NK-92 (cell line): ENCODE measurements around the gene STARD9.

Experiments
- DNase-seq: peaks from one replicate; lab custom pipeline; 2025; ENCODE audit not compliant: unreplicated experiment; lab: John Stamatoyannopoulos, UW

The STARD9 gene

DNA sequence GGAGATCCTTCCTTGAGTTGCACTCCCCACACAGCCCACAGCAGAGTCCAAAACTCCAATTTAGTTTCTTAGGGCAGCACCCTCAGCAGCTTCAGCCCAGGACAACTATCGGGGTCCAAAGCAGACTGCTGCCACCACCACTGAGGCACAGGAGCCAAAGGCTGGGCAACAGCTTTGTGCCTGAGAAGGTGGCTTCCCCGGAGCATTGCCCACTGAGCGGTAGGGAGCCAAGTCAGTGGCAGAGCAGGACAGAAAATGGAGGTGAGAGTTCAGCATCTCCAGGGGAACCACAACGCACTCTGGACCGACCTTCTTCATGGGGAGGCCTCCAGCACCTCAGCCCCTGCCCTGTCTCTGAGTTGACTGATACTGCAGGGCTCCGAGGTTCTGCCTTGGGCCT, 118.1 kb downstream of the STARD9 start:
- no peak for DNase-seq

DNA sequence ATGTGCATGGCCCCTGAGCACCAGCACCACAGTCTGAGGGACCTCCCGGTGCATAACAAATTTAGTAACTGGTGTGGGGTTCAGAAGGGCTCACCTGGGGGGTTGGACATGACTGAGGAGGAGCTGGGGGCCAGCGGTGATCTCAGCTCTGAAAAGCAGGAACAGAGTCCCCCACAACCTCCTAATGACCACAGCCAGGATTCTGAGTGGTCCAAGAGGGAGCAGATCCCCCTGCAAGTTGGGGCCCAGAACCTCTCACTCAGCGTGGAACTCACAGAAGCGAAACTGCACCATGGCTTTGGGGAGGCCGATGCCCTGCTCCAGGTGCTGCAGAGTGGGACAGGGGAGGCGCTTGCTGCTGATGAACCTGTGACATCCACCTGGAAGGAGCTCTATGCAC, 118.5 kb downstream of the STARD9 start:
- DNase-seq, result no peak

DNA sequence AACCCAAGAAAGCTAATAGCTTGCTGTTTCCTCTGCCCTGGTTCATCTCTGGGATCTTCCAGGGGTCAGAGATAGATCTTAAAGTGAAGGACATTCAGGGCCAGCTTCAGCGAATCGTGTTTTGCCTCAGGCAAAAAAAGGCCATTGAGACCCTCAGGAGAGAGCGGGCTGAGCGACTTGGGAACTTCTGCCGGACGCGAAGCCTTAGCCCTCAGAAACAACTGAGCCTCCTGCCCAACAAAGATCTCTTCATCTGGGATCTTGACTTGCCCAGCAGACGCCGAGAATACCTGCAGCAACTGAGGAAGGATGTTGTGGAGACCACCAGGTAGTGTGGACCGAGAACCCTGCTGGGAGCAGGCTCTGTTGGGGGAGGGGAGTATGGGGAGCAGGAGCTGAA, 119.0 kb downstream of the STARD9 start:
- DNase-seq, result no peak

DNA sequence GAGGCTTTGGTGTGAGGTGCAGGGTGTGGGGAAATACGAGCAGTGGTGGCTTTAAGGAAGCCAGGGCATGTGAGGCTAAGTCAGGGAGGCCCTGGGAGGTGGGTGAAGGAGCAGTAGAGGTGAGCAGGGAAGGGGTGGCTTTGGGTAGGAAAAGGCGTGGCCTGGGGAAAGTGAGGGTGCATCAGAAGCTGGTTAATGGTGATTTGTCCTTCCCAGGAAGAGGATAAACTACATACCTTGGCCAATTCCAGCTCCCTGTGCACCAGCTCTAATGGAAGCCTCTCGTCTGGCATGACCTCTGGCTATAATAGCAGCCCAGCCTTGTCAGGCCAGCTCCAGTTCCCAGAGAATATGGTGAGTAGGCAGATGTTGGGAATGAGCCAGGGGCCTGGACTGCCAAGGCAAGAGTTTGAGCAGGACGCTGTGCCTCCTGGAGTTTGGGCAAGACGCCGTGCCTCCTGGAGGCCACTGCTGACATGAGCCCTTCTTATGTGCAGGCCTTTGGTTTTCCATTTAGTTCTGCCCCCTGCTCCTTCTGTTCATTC, 120.2 kb downstream of the STARD9 start:
- DNase-seq, result no peak

DNA sequence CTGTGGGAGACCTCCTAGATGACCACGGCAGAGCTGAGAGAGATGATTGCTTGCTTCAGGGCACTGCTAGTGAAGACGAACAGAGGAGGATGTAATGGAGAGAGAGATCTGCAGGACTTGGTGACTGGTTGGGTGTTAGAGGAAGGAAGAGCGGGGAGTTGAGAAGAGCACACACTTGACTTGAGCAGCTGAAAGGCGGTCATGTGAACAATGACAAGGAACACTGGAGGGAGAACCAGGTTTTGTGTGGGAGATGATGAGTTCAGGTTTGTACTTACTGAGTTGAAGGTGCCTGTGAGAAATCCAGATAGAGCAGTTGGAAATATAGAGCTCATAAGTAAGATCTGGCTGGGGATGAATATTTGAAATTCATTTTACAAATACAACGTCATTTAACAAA, 121.2 kb downstream of the STARD9 start:
- no peak for DNase-seq

DNA sequence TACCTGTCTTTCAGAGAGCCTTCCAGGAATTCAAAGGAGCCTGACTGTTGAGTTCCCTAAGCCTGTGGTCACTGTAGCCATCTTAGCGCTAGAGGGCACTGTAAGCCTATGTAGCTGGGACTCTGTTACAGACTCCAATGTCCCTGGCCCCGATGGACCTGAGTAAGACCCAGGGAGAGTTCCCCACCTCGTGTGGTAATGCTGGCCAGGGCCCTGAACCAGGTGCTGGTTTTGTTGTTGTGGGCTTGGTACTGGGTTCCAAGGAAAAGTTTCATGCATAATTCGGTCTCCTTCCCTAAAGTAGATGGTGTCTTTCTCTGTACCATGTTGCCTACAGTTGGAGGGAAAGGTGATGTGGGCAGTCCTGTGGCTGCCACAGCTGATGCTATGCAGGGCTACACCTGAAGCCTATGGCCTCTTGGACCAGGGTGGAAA, 129.1 kb downstream of the STARD9 start:
- no peak for DNase-seq

DNA sequence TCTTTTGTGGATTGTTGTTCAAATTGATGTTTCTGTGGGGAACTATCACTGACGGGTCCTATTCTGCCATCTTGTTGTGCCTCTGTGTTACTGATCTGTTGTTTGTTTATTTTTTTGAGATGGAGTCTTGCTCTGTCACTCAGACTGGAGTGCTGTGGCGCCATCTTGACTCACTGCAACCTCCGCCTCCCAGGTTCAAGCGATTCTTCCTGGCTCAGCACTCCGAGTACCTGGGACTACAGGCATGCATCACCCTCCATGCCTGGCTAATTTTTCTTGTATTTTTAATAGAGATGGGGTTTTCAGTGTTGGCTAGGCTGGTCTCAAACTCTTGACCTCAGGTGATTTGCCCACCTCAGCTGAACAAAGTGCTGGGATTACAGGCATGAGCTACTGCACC, 129.9 kb downstream of the STARD9 start:
- DNase-seq, result no peak

DNA sequence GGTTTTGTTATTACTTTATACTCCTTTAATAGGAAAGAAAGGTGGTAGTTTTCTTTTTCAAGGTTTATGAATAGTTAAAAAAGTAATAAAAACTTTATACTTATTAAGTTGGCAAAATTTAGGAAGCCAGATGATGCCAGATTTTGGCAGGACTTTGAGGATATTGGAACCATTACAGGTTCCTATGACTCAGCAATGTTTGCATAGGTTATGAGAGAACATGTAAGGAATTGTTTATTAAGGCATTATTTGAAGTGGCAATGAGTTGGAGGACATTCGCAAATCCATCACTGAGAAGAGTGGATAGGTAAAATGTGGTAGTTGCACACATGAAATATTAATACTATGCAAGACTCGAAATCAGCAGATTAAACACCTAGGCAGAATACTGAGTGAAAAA, 131.7 kb downstream of the STARD9 start:
- no peak for DNase-seq

DNA sequence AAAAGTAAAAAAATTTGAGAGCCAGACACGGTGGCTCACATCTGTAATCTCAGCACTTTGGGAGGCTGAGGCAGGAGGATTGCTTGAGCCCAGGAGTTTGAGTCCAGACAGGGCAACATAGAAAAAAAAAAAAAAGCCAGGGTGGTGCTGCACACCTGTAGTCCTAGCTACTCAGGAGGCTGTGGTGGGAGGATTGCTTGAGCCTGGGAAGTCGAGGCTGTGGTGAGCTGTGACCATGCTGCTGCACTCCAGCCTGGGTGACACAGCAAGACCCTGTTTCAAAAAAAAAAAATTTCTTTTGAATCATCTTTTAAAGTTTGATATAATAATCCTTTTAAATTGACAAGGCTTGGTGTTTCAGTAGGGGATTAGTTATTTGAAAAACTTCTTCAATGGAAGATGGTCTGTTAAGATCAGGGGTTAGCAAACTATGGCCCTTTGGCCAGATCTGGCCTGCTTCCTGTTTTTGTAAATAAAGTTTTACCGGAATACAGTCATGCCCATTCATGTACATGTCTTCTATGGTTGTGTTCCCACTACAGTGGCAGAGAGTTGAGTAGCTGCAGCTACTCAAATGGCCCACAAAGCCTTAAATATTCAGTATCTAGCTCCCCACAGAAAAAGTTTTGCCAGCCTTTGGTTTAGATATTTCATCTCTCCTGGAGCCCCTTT, 132.6 kb downstream of the STARD9 start:
- DNase-seq, result no peak

DNA sequence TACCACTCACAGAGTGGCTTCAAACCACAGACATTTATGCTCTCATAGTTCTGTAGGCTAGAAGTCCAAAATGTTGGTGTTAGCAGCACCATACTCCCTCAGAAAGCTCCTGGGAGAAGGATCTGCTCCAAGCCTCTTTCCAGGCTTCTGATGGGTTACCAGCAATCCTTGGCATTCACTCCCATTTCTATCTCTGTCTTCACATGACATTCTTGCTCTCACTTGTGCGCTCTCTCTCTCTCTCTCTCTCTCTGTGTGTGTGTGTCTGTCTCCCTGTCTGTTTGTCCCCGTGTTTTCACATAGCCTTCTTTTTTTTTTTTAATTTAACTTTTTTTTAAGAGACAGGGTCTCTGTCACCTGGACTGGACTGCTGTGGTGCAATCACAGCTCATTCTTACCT, 135.3 kb downstream of the STARD9 start:
- no peak for DNase-seq

DNA sequence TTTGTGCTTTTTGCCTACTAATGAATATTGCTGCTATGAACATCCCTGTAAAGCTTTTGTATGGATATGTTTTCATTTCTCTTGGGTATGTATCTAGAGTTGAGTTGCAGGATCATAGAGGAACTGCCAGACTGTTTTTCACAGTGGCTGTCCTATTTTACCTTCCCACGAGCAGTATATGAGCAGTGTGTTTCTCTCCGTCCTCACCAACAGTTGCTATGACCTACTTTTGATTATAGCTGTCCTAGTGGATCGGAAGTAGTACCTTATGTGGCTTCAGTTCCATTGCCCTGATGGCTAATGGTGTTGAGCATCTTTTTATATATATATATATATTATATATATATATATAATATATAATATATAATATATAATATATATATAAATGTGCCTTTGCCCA, 136.3 kb downstream of the STARD9 start:
- no peak for DNase-seq

DNA sequence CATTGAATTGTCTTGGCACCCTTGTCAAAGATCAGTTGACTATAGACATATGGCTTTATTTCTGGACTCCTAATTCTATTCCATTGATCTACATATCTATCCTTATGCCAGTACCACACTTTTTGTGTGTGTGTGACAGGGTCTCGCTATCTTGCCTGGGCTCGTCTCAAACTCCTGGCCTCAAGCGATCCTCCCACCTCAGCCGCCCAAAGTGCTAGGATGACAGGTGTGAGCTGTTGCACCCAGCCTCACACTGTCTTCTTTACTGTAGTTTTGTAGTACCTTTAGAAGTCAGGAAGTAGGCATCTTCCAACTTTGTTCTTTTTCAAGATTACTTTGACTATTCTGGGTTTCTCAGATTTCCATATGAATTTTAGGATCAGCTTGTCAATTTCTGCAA, 137.2 kb downstream of the STARD9 start:
- no peak for DNase-seq

DNA sequence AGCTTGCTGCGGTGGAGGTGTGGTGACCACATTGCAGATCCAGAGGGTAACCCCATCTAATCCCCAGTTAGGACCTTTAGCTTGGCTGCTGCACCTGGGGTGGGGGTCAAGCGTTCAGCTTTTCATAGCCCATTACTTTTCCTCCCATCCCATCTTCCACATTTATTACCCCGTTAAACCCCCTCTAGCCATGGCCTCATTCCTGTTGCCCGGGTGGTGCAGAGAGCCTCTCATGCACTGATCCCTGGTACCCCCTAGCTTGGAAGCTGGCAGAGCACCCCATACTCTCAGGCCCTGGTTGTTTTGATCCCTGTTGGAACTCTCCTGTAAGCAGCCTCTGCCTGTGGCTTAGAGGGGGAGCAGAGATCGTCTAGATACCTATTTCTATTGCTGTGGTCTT, 140.7 kb downstream of the STARD9 start:
- DNase-seq, result no peak

DNA sequence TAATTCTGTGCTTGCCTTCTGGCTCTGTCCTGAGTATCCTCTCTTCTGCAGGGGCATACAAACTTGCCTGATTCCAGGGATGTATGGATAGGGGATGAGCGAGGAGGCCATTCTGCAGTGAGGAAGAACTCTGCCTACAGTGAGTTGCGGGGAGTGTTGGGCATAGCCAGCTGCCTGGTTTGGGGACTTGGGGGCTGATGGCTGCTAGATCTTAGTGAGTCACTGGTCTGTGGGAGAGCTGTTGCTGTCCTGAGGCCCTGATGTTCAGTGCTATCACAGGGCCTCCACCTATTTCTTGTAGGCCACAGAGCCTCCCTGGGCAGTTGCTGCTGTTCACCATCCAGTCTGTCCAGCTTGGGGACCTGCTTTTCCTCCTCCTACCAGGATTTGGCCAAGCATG, 141.2 kb downstream of the STARD9 start:
- no peak for DNase-seq

DNA sequence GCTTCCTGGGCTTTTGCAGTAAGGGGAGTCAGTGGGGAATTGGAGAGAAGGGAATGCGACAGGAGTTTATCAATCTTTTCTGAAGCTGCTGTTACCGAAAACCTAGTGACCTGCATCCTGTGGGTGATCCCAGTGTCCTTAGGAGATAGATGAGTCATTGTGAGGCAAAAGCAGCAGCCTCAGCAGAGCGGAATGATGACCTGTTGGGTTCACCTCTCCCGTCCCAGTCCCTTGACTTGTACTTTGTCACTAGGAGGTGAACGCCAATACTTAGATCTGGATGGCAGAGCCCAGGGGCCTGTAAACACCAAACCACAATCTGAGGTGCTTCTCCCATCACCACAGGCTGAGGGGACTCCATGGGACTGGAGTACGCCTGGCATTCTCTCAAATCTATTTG, 143.6 kb downstream of the STARD9 start:
- DNase-seq, result no peak

DNA sequence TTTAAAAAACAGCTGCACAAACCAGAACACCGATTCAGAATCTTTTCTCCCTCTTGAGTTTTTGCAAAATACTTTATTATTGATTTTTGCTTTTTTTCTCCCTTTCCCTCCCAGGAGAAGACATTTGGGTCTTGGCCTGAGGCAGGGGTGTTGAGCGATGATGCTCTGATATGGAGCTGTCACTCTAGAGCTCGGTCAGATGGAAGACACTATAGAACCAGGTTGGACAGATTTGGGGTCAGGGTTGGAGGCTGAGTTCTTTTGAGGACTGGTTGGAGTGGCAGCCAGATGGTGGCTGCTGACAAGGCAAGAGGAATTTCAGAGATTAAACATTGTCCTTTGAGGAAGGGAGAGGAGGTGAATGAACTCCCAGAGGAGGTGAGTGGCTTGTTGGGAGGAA, 144.7 kb downstream of the STARD9 start:
- DNase-seq, result no peak

DNA sequence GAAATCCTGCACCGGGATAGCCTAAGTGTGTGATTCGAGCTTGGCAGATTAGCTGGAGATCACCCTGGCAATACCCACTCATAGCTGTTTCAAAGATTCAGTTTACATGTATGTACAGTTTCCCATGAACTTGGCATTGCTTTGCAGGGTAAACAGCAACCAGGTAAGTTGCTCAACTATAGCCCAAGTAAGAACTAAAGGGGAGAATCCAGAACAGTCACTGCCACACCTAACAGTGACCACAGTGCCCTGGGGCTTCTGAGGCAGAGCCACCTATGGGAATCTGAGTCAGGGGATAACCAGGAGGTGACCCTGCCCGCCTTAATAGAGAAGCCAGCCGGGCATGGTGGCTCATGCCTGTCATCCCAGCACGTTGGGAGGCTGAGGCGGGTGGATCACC, 145.6 kb downstream of the STARD9 start:
- no peak for DNase-seq

DNA sequence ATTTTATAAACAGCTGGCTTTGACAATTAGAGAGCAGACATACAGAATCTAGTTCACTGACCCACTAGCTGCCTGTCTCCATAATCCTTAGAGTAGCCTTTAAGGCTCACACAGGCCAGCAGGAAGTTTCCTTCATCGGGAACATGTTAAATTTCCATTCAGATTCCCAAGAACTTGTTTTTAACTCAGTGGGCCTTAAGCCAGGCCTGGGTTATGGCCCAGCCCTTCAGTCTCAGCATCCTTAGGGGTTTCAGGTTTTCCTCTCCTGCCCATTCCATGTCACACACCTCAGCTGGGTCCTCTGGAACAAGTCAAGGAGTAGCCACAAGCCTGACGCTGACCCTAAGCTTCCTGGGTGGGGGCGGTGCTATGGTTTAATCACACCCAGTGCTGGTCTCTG, 146.5 kb downstream of the STARD9 start:
- no peak for DNase-seq

DNA sequence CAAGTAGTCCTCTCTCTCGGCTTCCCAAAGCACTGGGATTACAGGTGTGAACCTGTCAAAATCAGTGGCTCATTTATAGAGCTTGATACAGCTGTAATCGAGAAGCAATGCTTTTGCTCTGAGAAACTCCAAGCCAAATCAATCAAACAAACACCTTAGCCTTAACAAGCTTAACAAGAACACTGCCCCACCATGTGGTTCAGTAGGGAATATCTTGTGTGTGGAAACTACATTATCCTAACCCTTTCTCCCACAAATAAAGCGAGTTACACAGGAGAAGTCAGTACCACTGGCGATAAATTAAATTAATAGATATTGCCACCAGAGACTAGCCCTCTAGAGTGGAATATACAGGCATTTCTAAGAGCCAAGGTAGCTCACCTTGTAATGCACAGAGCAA, 147.7 kb downstream of the STARD9 start:
- no peak for DNase-seq

DNA sequence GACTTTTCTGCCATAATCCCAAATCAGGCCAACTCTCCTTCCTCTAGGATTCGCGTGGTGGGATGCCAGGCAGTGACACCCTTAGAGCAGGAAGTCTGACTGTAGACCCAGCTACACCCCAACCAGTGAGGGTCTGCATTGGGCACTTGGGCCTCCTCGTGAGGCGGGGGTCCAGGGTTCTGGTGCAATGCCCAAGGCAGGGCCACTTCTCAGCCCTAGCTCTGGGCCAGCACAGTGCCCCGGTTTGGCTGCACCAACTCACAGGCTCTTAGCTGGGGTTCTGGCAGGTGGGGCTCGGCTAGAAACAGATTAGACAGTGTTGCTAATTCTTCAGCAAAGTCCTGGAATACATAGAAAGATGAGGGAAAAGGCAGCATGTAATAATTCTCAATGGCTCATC, 148.9 kb downstream of the STARD9 start:
- DNase-seq, result no peak

DNA sequence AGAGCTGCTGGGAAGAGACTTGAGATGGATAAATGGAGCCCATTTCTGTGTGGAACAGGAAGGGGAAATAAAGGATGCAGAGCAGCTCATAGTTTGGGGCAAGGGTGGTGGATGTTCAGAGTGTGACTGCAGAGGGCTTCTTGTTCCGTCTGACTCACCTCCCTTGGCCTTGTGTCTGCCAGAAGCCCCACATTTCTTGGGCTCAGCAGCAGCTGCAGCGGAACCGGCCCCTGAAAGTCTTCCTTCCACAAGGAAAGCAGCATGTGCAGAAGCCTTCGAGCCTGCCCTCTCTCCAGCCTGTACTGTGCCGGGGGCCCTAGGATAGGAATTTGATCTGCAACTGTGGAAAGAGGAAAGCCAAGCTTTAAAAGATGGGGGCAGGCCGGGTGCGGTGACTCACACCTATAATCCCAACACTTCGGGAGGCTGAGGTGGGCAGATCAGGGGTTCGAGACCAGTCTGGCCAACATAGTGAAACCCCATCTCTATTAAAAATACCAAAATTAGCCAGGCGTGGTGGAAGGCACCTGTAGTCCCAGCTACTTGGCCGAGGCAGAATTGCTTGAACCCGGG, 150.0 kb downstream of the STARD9 start:
- DNase-seq, result no peak

DNA sequence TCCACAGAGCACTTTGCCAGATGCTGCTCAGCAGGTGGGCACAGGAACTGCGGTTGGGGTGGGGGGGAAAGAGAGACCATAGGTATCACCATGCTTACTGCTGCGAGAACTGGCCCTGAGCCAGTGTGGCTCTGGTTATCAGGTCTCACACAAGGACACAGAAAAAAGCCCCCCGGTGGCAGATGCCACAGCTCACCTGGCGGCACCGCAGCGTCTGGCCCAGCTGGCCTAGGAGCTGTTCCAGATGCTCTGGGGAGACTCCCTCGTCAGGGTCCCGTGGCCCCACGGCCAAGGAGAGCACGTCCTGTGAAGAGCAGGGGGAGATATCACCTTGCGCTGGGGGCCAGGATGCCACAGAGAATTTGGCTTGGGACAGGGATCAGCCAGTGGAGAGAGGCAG, 150.7 kb downstream of the STARD9 start:
- DNase-seq, result no peak

DNA sequence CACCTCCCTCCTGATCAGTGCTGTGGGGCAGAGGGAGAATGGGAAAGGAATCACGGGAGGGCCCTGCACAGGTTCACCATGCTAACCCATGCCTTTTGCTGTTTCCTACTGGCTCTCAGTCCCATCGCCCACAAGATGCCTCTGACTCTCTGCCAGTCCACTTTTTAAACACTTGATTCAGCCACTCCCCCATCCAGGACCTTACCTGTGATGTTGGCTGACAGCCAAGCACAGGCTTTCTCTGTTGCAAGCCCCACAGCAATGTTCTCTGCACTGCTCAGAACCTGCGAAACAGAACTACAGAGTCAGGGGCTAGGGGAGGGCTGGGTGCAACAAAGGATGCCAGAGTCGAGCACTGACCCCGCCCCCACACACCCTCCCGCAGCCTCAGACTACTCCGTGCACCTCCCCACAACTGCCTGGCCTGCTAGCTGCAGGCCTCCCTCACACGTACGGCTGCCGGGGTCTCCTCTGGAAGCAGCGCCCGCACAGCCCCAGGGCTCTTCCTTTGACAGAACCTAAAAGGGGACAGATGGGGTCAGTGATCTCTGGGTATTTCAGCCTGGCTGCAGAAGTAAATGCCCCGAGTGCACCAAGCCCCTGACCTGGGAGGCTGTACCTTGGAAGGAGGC, 152.5 kb downstream of the STARD9 start:
- no peak for DNase-seq
